Panc1 (cell line): ENCODE results near the gene MYO3B.

ENCODE experiments used
- POLR2AphosphoS5 ChIP-seq: IDR thresholded peaks from 2 replicates; pipeline ENCODE4 v1.6.1; 2012; ENCODE audit warnings: mild to moderate bottlenecking, low read depth, low read length, moderate library complexity
- TCF7L2 ChIP-seq: IDR thresholded peaks from 2 replicates; pipeline ENCODE4 v1.6.1; 2011; ENCODE audit warnings: mild to moderate bottlenecking, low read depth, low read length, inconsistent platforms
- TF ChIP-seq, protein P1 (sequence below): fragments of 450-650 bp; IDR thresholded peaks from 2 replicates; pipeline ENCODE4 v1.5.1; 2017; ENCODE audit warnings: mild to moderate bottlenecking
- TF ChIP-seq, protein P2 (sequence below), 2 experiments: IDR thresholded peaks; 2 replicates each; pipeline ENCODE4 v1.6.1; 2011 to 2012; ENCODE audit warnings: low read depth in 2 of 2, control low read depth in 1 of 2, low read length in 1 of 2, mild to moderate bottlenecking in 1 of 2, moderate library complexity in 1 of 2; ENCODE audit not compliant: insufficient read depth in 1 of 2

DNA sequence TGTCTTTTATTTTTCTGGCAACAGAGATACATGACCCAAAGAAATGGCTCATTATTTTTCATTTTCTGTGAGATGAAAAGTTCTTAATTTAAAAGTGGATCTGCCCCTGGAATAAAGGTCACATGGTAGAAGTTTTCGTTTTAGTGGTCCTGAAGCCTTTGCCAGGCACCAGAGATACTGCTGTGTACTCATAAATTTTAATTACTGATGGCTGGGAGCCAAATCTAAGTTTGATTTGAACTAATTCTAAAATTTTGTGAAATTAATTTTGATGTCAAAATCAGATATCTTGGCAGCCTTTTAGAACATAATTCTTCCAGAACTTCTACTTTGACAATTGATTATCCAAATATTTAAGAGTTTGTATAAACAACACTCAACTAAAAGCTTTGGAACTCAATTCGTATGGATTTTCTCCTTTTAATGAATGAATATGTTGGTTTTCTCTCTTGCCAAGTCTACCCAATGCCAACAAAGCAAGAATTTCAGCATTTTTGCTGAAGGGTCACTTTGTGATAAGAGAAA lies 408.7 kb downstream of the MYO3B start:
- TF ChIP-seq, protein P1, sequence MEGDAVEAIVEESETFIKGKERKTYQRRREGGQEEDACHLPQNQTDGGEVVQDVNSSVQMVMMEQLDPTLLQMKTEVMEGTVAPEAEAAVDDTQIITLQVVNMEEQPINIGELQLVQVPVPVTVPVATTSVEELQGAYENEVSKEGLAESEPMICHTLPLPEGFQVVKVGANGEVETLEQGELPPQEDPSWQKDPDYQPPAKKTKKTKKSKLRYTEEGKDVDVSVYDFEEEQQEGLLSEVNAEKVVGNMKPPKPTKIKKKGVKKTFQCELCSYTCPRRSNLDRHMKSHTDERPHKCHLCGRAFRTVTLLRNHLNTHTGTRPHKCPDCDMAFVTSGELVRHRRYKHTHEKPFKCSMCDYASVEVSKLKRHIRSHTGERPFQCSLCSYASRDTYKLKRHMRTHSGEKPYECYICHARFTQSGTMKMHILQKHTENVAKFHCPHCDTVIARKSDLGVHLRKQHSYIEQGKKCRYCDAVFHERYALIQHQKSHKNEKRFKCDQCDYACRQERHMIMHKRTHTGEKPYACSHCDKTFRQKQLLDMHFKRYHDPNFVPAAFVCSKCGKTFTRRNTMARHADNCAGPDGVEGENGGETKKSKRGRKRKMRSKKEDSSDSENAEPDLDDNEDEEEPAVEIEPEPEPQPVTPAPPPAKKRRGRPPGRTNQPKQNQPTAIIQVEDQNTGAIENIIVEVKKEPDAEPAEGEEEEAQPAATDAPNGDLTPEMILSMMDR, result no peak
- TF ChIP-seq, protein P2, sequence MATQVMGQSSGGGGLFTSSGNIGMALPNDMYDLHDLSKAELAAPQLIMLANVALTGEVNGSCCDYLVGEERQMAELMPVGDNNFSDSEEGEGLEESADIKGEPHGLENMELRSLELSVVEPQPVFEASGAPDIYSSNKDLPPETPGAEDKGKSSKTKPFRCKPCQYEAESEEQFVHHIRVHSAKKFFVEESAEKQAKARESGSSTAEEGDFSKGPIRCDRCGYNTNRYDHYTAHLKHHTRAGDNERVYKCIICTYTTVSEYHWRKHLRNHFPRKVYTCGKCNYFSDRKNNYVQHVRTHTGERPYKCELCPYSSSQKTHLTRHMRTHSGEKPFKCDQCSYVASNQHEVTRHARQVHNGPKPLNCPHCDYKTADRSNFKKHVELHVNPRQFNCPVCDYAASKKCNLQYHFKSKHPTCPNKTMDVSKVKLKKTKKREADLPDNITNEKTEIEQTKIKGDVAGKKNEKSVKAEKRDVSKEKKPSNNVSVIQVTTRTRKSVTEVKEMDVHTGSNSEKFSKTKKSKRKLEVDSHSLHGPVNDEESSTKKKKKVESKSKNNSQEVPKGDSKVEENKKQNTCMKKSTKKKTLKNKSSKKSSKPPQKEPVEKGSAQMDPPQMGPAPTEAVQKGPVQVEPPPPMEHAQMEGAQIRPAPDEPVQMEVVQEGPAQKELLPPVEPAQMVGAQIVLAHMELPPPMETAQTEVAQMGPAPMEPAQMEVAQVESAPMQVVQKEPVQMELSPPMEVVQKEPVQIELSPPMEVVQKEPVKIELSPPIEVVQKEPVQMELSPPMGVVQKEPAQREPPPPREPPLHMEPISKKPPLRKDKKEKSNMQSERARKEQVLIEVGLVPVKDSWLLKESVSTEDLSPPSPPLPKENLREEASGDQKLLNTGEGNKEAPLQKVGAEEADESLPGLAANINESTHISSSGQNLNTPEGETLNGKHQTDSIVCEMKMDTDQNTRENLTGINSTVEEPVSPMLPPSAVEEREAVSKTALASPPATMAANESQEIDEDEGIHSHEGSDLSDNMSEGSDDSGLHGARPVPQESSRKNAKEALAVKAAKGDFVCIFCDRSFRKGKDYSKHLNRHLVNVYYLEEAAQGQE (IDR thresholded peaks at IDR 0.05; ENCODE audit: insufficient read depth in 1 of 2, low read depth in 2 of 2, low read length in 1 of 2), result no peak
- no peak for TF ChIP-seq POLR2AphosphoS5
- no peak for TF ChIP-seq TCF7L2
